Measurements from ENCODE around the gene KDM2B.
A peak's percentile ranks its signal among the peaks of the same experiment; 100 is the strongest.

Gene KDM2B

GRCh38 chr12:121578230-121579189, 2.3 kb downstream of the KDM2B start:
- DNase-seq (ENCODE audit: low spot score): no peak
- H3K4me3 Mint-ChIP-seq: peak overlapping the region; percentile 84
- peaks cover 25% of the 10 kb centered on the region for H3K4me1 Mint-ChIP-seq (ENCODE audit: low read depth)
- no peaks in the 10 kb centered on the region for H3K9me3 Mint-ChIP-seq
- H3K27me3 Mint-ChIP-seq (ENCODE audit: low read depth): no peaks in the 10 kb centered on the region
- H3K27ac Mint-ChIP-seq: peak overlapping the region; percentile 45
- H3K36me3 Mint-ChIP-seq (ENCODE audit: low read depth): peaks cover 25% of the 10 kb centered on the region

- no peak for DNase-seq (ENCODE audit: low spot score)
- peak overlapping the region; percentile 63 for H3K4me3 Mint-ChIP-seq
- H3K36me3 Mint-ChIP-seq (ENCODE audit: low read depth): peaks cover 25% of the 10 kb centered on the region
- no peaks in the 10 kb centered on the region for H3K27me3 Mint-ChIP-seq (ENCODE audit: low read depth)
- H3K9me3 Mint-ChIP-seq: no peaks in the 10 kb centered on the region
- peaks cover 19% of the 10 kb centered on the region for H3K4me1 Mint-ChIP-seq (ENCODE audit: low read depth)
- H3K27ac Mint-ChIP-seq: peak overlapping the region; percentile 57
These were observed 3.2 kb downstream of the KDM2B start for GRCh38 chr12:121577443-121578180.

DNA sequence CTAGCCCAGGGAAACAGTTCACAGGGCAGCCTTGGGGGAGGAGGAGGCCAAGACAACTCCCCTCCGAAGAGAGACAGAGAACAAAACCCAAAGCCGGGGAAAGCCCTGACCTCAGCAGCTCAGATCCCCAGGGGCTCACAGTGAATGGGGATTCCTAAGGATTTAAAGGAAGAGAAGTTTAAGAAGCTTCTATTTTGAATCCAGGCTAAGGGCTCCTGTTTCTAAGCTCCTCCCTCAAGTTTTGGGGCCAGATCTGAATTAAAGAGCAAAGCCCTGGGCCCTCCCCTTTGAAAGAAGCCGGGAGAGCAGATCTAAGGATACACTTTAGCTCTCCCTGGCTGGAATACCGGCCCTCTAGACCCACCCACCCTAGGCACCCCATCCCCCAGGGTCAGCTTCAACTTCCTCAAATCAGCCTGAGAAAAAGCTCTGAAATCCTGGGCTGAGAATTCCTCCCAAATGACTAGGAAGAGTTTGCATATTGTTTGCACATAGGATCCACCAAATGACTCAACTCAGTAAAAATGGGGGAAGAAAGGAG, 3.9 kb downstream of the KDM2B start:
- Mint-ChIP-seq H3K4me1 (ENCODE audit: low read depth) (peaks cover 14% of the 10 kb centered on the region), H3K36me3 (ENCODE audit: low read depth) (peaks cover 31% of the 10 kb centered on the region), H3K9me3 (no peaks in the 10 kb centered on the region), H3K4me3 (peak overlapping the region; percentile 63), H3K27ac (no peak overlapping the region), H3K27me3 (ENCODE audit: low read depth) (no peaks in the 10 kb centered on the region)
- DNase-seq (ENCODE audit: low spot score): no peak

GRCh38 chr12:121575952-121576625, 4.7 kb downstream of the KDM2B start:
- H3K36me3 Mint-ChIP-seq (ENCODE audit: low read depth): peaks cover 34% of the 10 kb centered on the region
- H3K27ac Mint-ChIP-seq: no peak overlapping the region
- H3K4me3 Mint-ChIP-seq: no peak overlapping the region

GRCh38 chr12:121575051-121575450, 5.8 kb downstream of the KDM2B start:
- DNase-seq (ENCODE audit: low spot score): no peak
- H3K9me3 Mint-ChIP-seq: no peaks in the 10 kb centered on the region
- H3K4me1 Mint-ChIP-seq (ENCODE audit: low read depth): peaks cover 2% of the 10 kb centered on the region
- peaks cover 43% of the 10 kb centered on the region for H3K36me3 Mint-ChIP-seq (ENCODE audit: low read depth)
- H3K27ac Mint-ChIP-seq: no peak overlapping the region
- no peaks in the 10 kb centered on the region for H3K27me3 Mint-ChIP-seq (ENCODE audit: low read depth)
- no peak overlapping the region for H3K4me3 Mint-ChIP-seq

More at GRCh38 chr12:121575952-121576625, 4.7 kb downstream of the KDM2B start:
- Mint-ChIP-seq H3K9me3 (no peaks in the 10 kb centered on the region), H3K4me1 (ENCODE audit: low read depth) (peaks cover 7% of the 10 kb centered on the region), H3K27me3 (ENCODE audit: low read depth) (no peaks in the 10 kb centered on the region)
- DNase-seq (ENCODE audit: low spot score): no peak

GRCh38 chr12:121574025-121574424, 6.8 kb downstream of the KDM2B start:
- H3K27me3 Mint-ChIP-seq (ENCODE audit: low read depth): no peaks in the 10 kb centered on the region
- H3K4me1 Mint-ChIP-seq (ENCODE audit: low read depth): peaks cover 2% of the 10 kb centered on the region
- DNase-seq (ENCODE audit: low spot score): no peak
- no peaks in the 10 kb centered on the region for H3K9me3 Mint-ChIP-seq
- H3K4me3 Mint-ChIP-seq: no peak overlapping the region
- H3K27ac Mint-ChIP-seq: peak overlapping the region; percentile 28
- H3K36me3 Mint-ChIP-seq (ENCODE audit: low read depth): peaks cover 45% of the 10 kb centered on the region

- no peak for DNase-seq (ENCODE audit: low spot score)
- Mint-ChIP-seq H3K4me3 (no peak overlapping the region), H3K27me3 (ENCODE audit: low read depth) (no peaks in the 10 kb centered on the region), H3K36me3 (ENCODE audit: low read depth) (peaks cover 45% of the 10 kb centered on the region), H3K4me1 (ENCODE audit: low read depth) (peaks cover 2% of the 10 kb centered on the region), H3K27ac (no peak overlapping the region), H3K9me3 (no peaks in the 10 kb centered on the region)
These were observed 8.9 kb downstream of the KDM2B start for GRCh38 chr12:121571920-121572319.

DNA sequence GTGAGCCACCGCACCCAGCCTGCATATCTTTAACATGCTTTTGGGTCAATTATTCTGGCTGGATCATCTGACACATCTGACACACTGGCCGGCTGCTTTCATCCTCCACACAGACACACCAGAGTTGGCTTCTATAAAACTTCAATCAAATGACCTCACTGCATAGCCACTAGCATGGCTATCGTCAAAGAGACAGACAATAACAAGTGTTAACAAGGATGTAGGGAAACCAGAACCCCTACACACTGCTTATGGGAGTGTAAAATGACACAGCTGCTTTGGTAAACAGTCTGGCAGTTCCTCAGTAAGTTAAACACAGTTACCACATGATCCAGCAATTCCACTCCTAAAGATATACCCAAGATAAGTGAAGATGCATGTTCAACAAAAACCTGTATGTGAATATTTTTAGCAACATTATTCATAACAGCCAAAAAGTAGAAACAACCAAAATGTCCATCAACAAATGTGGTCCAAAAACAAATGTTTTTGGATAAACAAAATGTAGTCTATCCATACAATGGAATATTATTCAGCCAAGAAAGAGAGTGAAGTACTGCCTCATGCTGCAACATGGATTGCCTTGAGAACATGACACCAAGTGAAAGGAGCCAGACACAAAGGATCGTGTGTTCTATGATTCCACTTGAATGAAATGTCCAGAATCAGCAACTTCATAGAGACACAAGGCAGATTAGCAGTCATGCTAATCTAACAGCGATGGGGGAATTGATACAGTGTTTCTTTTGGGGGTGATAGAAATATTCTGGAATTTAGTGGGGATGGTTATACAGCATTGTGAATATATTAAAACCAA, 10.1 kb downstream of the KDM2B start:
- Mint-ChIP-seq H3K27me3 (ENCODE audit: low read depth) (no peaks in the 10 kb centered on the region), H3K4me3 (no peak overlapping the region), H3K27ac (no peak overlapping the region), H3K4me1 (ENCODE audit: low read depth) (peaks cover 2% of the 10 kb centered on the region), H3K9me3 (no peaks in the 10 kb centered on the region), H3K36me3 (ENCODE audit: low read depth) (peaks cover 41% of the 10 kb centered on the region)
- no peak for DNase-seq (ENCODE audit: low spot score)

- H3K27ac Mint-ChIP-seq: no peak overlapping the region
- peaks cover 2% of the 10 kb centered on the region for H3K4me1 Mint-ChIP-seq (ENCODE audit: low read depth)
- no peak for DNase-seq (ENCODE audit: low spot score)
- no peaks in the 10 kb centered on the region for H3K9me3 Mint-ChIP-seq
- H3K4me3 Mint-ChIP-seq: no peak overlapping the region
- peaks cover 30% of the 10 kb centered on the region for H3K36me3 Mint-ChIP-seq (ENCODE audit: low read depth)
- no peaks in the 10 kb centered on the region for H3K27me3 Mint-ChIP-seq (ENCODE audit: low read depth)
These were observed 11.7 kb downstream of the KDM2B start for GRCh38 chr12:121568971-121569751.

DNA sequence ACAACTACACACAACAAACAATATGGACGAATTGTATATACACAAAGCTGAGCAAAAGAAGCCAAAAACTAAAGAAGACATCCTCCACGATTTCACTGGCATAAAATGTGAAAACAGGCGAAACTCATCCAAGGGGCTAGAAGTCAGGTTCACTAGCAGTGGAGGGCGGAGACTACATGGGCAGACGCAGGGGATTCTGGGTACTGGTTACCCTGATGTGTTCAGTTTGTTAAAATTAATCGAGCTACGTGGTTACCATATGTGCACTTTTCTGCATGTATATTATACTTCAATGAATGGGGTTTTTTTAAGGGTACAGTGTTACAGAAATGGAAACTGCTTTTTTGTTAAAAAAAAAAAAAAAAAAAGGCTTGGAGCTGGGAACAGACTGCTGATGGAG, 12.3 kb downstream of the KDM2B start:
- H3K27ac Mint-ChIP-seq: no peak overlapping the region
- peaks cover 2% of the 10 kb centered on the region for H3K4me1 Mint-ChIP-seq (ENCODE audit: low read depth)

GRCh38 chr12:121565076-121565475, 15.7 kb downstream of the KDM2B start:
- Mint-ChIP-seq H3K4me3 (no peak overlapping the region), H3K4me1 (ENCODE audit: low read depth) (peaks cover 2% of the 10 kb centered on the region), H3K36me3 (ENCODE audit: low read depth) (peaks cover 9% of the 10 kb centered on the region), H3K9me3 (no peaks in the 10 kb centered on the region), H3K27me3 (ENCODE audit: low read depth) (no peaks in the 10 kb centered on the region), H3K27ac (no peak overlapping the region)
- no peak for DNase-seq (ENCODE audit: low spot score)

More for the DNA sequence above, 12.3 kb downstream of the KDM2B start:
- Mint-ChIP-seq H3K9me3 (no peaks in the 10 kb centered on the region), H3K4me3 (no peak overlapping the region), H3K27me3 (ENCODE audit: low read depth) (no peaks in the 10 kb centered on the region), H3K36me3 (ENCODE audit: low read depth) (peaks cover 25% of the 10 kb centered on the region)
- no peak for DNase-seq (ENCODE audit: low spot score)

DNA sequence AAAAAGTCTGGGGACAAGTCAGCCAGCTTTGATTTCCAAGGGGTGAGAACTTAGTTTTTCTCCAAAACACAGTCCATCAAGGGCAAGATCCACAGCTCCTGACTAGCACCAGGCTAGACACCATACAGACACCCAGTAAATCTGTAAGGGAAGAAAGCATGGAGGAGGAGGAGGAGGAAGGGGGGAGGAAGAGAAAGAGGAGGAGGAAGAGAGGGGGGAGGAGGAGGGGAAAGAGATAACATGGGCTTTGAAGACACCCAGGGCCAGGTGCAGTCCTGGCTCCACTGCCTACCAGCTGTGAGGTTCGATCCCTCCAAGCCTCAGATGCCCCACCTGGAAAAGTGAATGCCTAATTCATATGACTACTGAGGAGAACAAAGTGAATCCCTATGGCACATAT, 18.3 kb downstream of the KDM2B start:
- Mint-ChIP-seq H3K27ac (no peak overlapping the region), H3K4me3 (no peak overlapping the region), H3K4me1 (ENCODE audit: low read depth) (peaks cover 8% of the 10 kb centered on the region), H3K27me3 (ENCODE audit: low read depth) (no peaks in the 10 kb centered on the region), H3K9me3 (no peaks in the 10 kb centered on the region), H3K36me3 (ENCODE audit: low read depth) (peaks cover 14% of the 10 kb centered on the region)
- DNase-seq (ENCODE audit: low spot score): no peak

All from T-helper 2 cell treated with Interferon-gamma antibody and Interleukin-4, amounts not matched to agents 5 μg/mL and 100 μg/mL, for 36 hours (primary cell).